HFFc6 (cell line): Measurements from ENCODE around the gene METTL4. TPM values are rescaled to one million over a fixed set of nuclear protein-coding genes. Genes with fewer than 3 reads are reported as not detected.

Experiments
- DNase-seq: peaks from one replicate; pipeline ENCODE4 v3.0.0-alpha.2; 2018
- H3K27ac Mint-ChIP-seq: 2 replicates; pipeline ENCODE4 v1.8.0; 2020; ENCODE audit warnings: mild to moderate bottlenecking, mixed read lengths
- H3K27me3 Mint-ChIP-seq: 2 replicates; pipeline ENCODE4 v1.8.0; 2021; ENCODE audit warnings: mild to moderate bottlenecking, moderate library complexity, mixed read lengths; ENCODE audit not compliant: insufficient read depth
- H3K36me3 Mint-ChIP-seq: 2 replicates; pipeline ENCODE4 v1.8.0; 2021; ENCODE audit warnings: low read depth, mixed read lengths
- H3K4me1 Mint-ChIP-seq: 2 replicates; pipeline ENCODE4 v1.8.0; 2020; ENCODE audit warnings: low read depth, mixed read lengths
- H3K4me3 Mint-ChIP-seq: 2 replicates; pipeline ENCODE4 v1.8.0; 2020; ENCODE audit warnings: mild to moderate bottlenecking, moderate library complexity, mixed read lengths
- H3K9me3 Mint-ChIP-seq: 2 replicates; pipeline ENCODE4 v1.8.0; 2020; ENCODE audit warnings: mild to moderate bottlenecking, mixed read lengths
- CTCF ChIP-seq: fragments of 200-600 bp; sonication (generic); IDR thresholded peaks from 2 replicates; pipeline ENCODE4 v1.5.0; 2021; ENCODE audit warnings: antibody characterized with exemption, mild to moderate bottlenecking
- total RNA-seq, 6 experiments: library from RNA; stranded (reverse); fragmentation: NEBNext Ultra II Directional; extraction: Animal tissue kit (Norgen Biotek cat#: 25700); gene quantifications; 2 replicates in 1 of 6; 3 replicates in 5 of 6; pipeline ENCODE4 v1.2.3, GENCODE V29; 2021

The METTL4 gene
- total RNA-seq, 6 experiments from 2014 or later: 6.3 to 9.4 (median 9.0) TPM

- Mint-ChIP-seq H3K36me3 (no peaks in the 10 kb centered on the region), H3K27ac (no peak overlapping the region), H3K9me3 (no peaks in the 10 kb centered on the region), H3K4me1 (no peaks in the 10 kb centered on the region), H3K27me3 (no peaks in the 10 kb centered on the region; the same call in 1 of the 2 replicates), H3K4me3 (no peak overlapping the region)
- no peak for DNase-seq
- TF ChIP-seq CTCF: no peak
These were observed 68.4 kb downstream of the METTL4 start for GRCh38 chr18:2502880-2503279.

- H3K27ac Mint-ChIP-seq: no peak overlapping the region
- H3K27me3 Mint-ChIP-seq: no peaks in the 10 kb centered on the region; the same call in 1 of the 2 replicates
- no peaks in the 10 kb centered on the region for H3K4me1 Mint-ChIP-seq
- no peaks in the 10 kb centered on the region for H3K36me3 Mint-ChIP-seq
- no peaks in the 10 kb centered on the region for H3K9me3 Mint-ChIP-seq
- H3K4me3 Mint-ChIP-seq: no peak overlapping the region
- no peak for TF ChIP-seq CTCF
- no peak for DNase-seq
These were observed 68.9 kb downstream of the METTL4 start for GRCh38 chr18:2502394-2502793.

- Mint-ChIP-seq H3K36me3 (no peaks in the 10 kb centered on the region), H3K9me3 (no peaks in the 10 kb centered on the region), H3K4me3 (no peak overlapping the region), H3K4me1 (peaks cover 11% of the 10 kb centered on the region), H3K27me3 (no peaks in the 10 kb centered on the region; the same call in 1 of the 2 replicates), H3K27ac (no peak overlapping the region)
- DNase-seq: no peak
- TF ChIP-seq CTCF: no peak
These were observed 73.5 kb downstream of the METTL4 start for GRCh38 chr18:2497797-2498196.

GRCh38 chr18:2495381-2495780 lies 75.9 kb downstream of the METTL4 start:
- no peak for TF ChIP-seq CTCF
- no peaks in the 10 kb centered on the region for H3K27me3 Mint-ChIP-seq

GRCh38 chr18:2494921-2495320 lies 76.4 kb downstream of the METTL4 start:
- H3K27ac Mint-ChIP-seq: no peak overlapping the region

More at GRCh38 chr18:2495381-2495780, 75.9 kb downstream of the METTL4 start:
- no peak for DNase-seq
- Mint-ChIP-seq H3K27ac (no peak overlapping the region), H3K9me3 (no peaks in the 10 kb centered on the region), H3K36me3 (no peaks in the 10 kb centered on the region), H3K4me1 (peaks cover 11% of the 10 kb centered on the region), H3K4me3 (no peak overlapping the region)

More at GRCh38 chr18:2494921-2495320, 76.4 kb downstream of the METTL4 start:
- no peak for DNase-seq
- no peaks in the 10 kb centered on the region for H3K9me3 Mint-ChIP-seq
- no peak overlapping the region for H3K4me3 Mint-ChIP-seq
- TF ChIP-seq CTCF: no peak
- H3K4me1 Mint-ChIP-seq: peaks cover 11% of the 10 kb centered on the region
- peaks cover under 1% of the 10 kb centered on the region; the same call in 1 of the 2 replicates for H3K27me3 Mint-ChIP-seq
- H3K36me3 Mint-ChIP-seq: no peaks in the 10 kb centered on the region

Other genes starting within 250 kb of the METTL4 start
- 10 to 100 TPM; 12.7 to 30.2 (median 25.4) TPM for gene NDC80, start 52 bp upstream of the METTL4 start, total RNA-seq
- gene SMCHD1, start 84.2 kb upstream of the METTL4 start, total RNA-seq: 10 to 100 TPM; 19.4 to 30.4 (median 26.4) TPM